ENCODE measurements around the gene KSR1. TPM values are rescaled to one million over a fixed set of nuclear protein-coding genes. Genes with fewer than 3 reads are reported as not detected.

The KSR1 gene
- polyA plus RNA-seq, 3 donors = 23.5 to 203 (median 28.7) TPM

DNA sequence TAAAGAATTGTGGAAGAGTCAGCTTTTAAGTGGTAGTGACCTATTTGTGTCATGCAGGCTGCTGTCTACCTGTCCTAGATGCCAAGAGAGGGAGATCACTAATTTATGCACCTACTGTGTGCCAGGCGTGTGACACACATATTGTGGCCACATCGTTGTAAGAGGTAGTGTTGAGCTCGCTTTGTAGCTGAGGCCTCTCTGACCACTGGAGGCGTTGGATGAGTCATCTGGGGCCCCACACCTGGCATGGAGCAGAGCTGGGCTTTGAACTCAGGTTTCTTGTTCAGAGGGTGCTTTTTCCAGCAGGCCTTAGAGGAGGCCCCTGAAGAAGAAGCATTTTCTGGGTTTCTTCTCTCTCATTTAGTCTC lies 122.5 kb downstream of the KSR1 start:
- H3K27ac ChIP-seq (ENCODE audit: low read depth, low read length) = no peak overlapping the region
- WGBS, 3 donors = 67 to 82% (median 78%) methylated on average over 4 of the region's 4 CpGs

DNA sequence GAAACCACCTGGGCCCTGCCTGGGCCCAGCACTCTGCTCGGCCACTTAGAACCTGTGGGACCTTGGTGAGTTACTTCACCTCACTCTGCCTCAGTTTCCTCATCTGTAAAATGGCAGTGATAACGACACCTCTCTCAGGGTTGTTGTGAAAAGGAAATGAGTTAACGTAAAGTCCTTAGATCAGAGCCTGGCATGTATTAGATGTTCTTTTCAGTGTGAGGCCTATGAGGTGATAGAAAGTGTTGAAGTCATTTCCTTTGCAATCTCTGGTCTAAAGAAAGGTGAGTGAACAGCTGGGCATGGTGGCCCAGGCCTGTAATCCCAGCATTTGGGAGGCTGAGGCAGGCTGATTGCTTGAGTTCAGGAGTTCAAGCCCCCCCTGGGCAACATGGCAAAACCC lies 123.1 kb downstream of the KSR1 start:
- no peak overlapping the region for H3K27ac ChIP-seq (ENCODE audit: low read depth, low read length)
- 83 to 94% (median 93%) methylated on average over 3 of the region's 3 CpGs for WGBS, 3 donors

DNA sequence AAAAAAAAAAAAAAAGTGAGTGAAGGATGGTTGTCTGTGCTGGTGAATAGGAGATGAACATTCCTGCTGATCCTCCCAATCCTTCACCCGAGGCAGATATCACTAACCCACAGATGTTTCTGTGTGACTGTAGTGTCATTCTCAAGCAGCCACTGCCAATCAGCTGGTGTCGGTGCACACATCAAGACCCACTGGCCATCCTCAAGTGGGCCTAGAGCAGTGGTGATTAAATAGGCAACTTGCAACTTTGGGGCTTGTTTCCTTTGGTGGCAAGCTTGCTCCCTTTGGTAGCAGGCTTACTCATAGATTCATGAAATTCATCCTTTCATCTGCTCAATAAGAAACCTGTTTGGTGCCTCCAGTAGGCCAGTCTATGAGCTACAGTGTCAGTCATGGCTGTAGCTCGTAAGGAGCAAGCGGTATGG lies 123.7 kb downstream of the KSR1 start:
- H3K27ac ChIP-seq (ENCODE audit: low read depth, low read length) = no peak overlapping the region
- WGBS, 3 donors = 82 to 97% (median 91%) methylated on average over 4 of the region's 4 CpGs

DNA sequence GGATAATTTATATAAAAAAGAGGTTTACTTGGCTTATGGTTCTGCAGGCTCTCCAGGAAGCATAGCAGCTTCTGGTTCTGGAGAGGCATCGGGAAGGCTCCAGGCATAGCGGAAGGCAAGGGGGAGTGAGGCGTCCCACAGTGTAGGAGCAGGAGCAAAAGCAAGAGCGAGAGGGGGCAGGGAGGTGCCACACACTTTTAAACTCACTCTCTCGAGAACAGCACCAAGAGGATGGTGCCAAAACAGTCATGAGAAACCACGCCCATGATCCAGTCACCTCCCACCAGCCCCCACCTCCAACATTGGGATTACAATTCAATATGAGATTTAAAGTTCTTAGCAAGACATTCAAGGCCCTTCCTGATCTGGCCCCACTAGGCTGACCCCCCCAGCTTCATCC lies 124.8 kb downstream of the KSR1 start:
- H3K27ac ChIP-seq (ENCODE audit: low read depth, low read length) = no peak overlapping the region
- 80 to 90% (median 87%) methylated on average over 6 of the region's 6 CpGs for WGBS, 3 donors

DNA sequence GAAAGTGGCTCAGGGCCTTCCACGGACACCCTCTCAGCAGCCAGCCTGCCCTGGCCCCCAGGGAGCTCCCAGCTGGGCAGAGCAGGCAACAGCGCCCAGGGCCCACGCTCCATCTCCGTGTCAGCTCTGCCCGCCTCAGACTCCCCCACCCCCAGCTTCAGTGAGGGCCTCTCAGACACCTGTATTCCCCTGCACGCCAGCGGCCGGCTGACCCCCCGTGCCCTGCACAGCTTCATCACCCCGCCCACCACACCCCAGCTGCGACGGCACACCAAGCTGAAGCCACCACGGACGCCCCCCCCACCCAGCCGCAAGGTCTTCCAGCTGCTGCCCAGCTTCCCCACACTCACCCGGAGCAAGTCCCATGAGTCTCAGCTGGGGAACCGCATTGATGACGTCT lies 126.4 kb downstream of the KSR1 start:
- WGBS, 3 donors = 80 to 91% (median 91%) methylated on average over 17 to 18 of the region's 18 CpGs
- H3K27ac ChIP-seq (ENCODE audit: low read depth, low read length) = no peak overlapping the region

DNA sequence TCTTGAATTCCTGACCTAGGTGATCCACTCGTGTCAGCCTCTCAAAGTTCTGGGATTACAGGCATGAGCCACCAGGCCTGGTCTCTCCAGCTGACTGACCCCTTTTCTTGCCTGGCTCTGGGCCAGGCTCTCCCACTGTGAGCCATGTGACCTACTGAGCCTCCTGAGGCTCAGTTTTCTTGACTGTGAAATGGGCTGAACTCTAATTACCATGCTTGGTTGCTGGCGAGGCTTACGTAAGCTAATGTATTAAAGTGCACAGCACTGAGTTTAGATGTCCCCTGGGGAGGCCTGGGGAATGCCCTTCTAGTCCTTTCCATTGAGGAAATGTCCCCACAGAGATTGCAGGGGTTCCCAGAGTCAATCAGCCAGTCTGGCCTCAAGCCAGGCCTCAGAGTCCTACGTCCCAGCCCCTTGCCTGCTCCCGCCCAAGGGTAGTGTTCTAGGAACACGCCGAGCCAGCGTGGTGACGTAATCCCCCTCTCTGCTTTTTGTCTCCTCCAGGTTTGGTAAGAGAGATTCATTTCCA lies 129.0 kb downstream of the KSR1 start:
- H3K27ac ChIP-seq (ENCODE audit: low read depth, low read length) = no peak overlapping the region

DNA sequence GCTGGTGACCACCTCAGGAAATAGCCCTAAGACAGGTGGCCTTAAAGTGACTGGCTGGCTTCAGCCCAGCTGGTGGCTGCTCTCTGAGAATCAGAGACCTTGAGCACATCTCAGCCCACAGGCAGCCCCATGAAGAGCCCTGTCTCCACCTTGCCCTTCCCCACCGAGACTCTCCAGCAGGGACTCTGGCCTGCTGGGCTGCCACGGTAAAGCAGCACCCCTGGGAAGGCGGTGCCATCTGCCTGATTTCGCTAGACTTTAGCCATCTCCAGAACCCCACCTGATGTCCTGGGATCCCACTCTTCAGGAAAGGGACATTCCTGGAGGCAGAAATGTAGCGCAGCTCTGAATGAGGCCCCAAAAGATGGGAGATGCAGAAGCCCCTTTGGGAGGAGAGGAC lies 129.5 kb downstream of the KSR1 start:
- no peak overlapping the region for H3K27ac ChIP-seq (ENCODE audit: low read depth, low read length)
- 91 to 92% (median 91%) methylated on average over 5 of the region's 5 CpGs for WGBS, 3 donors

More for the DNA sequence above, 129.0 kb downstream of the KSR1 start:
- WGBS, 3 donors = 62 to 86% (median 62%) methylated on average over 9 of the region's 9 CpGs

DNA sequence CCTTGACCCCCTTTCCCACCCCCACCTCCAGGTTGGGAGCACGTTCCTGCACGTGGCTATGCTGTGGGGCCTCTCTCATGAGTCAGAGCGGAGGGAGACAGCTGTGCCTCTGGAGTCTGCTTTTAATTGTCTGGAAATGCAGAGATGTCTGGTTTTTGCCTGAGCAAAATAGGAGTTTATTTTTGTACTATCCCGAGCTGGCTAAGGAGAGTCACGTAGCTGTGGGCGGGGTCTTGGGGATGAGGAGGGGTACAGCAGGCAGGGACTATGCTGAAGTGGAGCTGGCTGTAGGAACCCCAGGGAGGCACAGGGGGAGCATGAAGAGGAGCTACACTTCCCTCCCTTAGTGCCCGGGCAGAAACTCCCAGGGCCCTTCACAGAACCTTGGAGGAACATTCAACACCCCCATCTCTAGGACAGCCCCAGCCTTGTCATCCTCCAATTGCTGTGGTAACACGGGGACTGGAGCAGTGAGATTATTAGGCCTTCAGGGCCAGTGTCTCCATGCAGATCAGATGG lies 130.0 kb downstream of the KSR1 start:
- WGBS, 3 donors = 83 to 84% (median 83%) methylated on average over 8 of the region's 8 CpGs
- H3K27ac ChIP-seq (ENCODE audit: low read depth, low read length) = no peak overlapping the region

DNA sequence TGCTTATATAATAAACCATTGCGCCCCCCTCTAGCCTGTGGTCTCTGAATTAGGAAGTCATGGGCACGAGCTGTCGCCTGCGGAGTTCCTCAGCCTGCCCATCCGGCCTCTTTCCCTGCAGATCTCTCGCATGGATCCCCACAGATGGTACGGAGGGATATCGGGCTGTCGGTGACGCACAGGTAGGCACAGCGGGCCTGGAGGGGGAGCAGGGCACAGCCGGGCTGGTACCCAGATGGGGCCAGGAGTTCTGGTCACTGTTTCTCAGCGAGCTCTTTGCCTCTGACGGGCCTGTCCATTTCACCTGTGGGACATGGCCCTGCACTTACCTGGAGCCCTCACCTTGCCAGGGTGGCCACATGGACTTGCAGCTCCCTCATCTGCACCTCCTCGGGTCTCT lies 132.1 kb downstream of the KSR1 start:
- H3K27ac ChIP-seq (ENCODE audit: low read depth, low read length) = no peak overlapping the region
- 89 to 95% (median 94%) methylated on average over 15 of the region's 15 CpGs for WGBS, 3 donors

DNA sequence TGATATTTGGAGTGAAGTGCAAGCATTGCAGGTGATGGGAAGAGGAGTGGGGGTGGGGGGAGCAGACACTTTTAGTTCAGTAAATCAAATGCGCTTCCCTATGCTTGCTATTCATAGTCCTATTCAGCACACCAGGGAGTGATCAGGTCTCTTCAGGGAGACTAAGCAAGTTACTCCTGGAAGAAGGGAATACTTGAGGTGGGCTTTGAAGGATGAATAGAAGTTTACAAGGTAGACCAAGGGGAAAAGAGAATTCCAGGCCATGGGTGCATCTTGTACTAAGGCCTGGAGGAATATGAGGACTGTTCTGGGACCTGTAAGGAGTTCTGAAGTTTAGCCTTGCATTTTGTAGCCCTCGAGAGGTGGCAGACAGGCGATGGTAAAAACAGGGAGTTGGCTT lies 134.6 kb downstream of the KSR1 start:
- 96 to 100% (median 99%) methylated on average over 3 of the region's 3 CpGs for WGBS, 3 donors
- no peak overlapping the region for H3K27ac ChIP-seq (ENCODE audit: low read depth, low read length)

DNA sequence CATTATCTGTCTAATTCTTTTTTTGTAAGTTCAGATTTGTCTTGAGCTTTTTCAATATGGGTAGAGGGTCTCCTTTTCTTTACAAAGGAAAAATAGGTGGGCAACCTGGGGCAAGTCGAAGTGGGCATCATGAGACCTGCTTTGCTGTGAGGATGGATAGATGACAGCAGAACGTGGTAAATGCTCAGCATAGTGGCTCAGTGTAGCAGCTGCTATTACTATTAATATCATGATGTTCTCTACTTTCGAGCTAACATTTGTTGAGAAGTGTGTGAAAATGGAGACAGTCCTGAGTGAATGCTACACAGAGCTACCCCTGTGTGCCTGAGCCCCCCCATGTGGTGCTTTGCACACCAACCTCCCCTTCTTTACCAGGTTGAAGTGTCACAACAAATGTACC lies 135.7 kb downstream of the KSR1 start:
- no peak overlapping the region for H3K27ac ChIP-seq (ENCODE audit: low read depth, low read length)
- WGBS, 3 donors = 78 to 90% (median 90%) methylated on average over 3 of the region's 3 CpGs

DNA sequence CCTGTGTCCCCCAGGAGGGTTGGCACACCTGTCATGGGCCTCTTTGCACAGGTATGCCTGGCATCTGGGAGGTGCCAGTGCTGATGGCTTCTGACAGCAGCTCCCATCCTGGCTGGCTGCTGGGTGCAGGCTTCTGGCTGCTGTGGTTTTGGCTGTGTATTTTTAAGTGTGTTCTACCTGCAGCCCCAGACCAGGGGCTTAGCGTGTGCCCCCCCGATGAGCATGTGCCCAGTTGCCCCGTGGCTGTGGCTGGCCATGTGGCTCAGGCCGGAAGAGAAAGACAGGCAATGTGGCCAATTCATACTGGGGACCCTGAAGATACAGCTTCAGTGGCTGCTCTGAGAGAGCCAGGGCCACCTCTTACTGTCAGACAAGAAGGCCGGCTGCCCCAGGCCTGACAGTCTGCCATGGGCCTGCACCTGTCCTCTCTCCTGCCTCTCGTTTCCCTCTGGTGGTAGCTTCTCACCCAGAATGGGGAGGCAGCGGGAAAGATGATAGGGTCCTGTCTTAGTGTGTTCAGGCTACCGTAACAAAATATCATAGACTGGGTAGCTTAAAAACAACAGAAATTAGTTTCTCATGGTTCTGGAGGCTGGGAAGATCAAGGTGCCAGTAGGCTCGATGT lies 137.1 kb downstream of the KSR1 start:
- WGBS, 3 donors = 81 to 95% (median 91%) methylated on average over 9 of the region's 9 CpGs
- no peak overlapping the region for H3K27ac ChIP-seq (ENCODE audit: low read depth, low read length)

DNA sequence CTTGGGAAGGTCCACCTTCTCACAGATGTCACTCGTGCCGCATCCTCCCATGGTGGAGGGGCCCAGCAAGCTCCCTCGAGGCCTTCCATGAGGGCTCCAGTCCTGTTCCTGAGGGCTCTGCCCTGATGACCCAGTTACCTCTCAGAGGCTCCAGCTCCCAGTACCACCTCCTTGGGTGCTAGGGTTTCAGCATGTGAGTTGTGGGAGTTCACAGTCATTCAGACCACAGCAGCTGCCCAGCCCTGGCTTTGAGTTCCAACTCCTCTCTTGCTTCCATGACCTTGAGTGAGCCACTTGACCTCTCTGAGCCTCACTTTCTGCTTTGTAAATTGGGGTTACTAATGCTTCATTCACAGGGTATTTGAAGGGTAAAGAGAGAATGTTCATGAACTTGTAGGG lies 137.6 kb downstream of the KSR1 start:
- WGBS, 3 donors = 73 to 90% (median 89%) methylated on average over 3 of the region's 3 CpGs
- no peak overlapping the region for H3K27ac ChIP-seq (ENCODE audit: low read depth, low read length)

DNA sequence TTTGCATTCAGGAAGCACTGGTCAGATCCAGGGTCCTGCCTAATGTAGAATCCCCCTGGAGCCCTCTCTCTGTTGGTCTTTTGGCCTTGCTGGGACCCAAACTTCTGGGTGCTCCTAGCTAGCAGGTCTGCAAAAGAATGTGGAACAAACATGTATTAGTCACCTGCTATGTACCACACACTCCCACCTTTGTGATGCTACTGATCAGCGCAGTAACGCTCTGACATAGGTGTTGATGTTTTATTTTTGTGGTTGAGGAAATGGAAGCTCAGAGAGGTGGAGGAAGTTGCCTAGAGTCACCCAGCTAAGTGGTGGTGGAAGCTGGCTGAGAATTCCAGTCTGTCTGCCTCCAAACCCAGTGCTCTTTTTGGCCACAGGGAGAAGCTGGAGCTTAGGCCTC lies 139.0 kb downstream of the KSR1 start:
- WGBS, 3 donors = 84 to 93% (median 89%) methylated on average over 2 of the region's 2 CpGs
- no peak overlapping the region for H3K27ac ChIP-seq (ENCODE audit: low read depth, low read length)

DNA sequence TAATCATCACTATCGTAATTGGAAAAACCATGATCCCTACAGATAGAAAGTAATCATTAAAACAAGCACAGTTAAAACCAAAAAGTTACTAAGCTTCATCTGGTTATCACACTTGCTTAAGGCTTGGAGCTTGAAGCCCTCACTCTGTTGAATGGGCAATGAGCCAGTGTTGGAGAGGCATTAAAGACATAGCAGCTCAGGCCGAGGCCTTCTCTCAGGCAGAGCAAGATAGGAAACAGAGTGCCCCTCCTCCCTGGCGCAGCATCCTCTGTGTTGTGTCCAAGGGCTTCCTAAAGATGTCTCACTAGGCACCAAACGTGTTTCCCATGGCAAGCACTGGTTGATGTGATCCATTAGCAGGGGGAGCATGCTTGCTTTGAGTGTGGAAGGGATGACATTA lies 139.8 kb downstream of the KSR1 start:
- H3K27ac ChIP-seq (ENCODE audit: low read depth, low read length) = no peak overlapping the region
- 62 to 73% (median 70%) methylated on average over 4 of the region's 4 CpGs for WGBS, 3 donors

DNA sequence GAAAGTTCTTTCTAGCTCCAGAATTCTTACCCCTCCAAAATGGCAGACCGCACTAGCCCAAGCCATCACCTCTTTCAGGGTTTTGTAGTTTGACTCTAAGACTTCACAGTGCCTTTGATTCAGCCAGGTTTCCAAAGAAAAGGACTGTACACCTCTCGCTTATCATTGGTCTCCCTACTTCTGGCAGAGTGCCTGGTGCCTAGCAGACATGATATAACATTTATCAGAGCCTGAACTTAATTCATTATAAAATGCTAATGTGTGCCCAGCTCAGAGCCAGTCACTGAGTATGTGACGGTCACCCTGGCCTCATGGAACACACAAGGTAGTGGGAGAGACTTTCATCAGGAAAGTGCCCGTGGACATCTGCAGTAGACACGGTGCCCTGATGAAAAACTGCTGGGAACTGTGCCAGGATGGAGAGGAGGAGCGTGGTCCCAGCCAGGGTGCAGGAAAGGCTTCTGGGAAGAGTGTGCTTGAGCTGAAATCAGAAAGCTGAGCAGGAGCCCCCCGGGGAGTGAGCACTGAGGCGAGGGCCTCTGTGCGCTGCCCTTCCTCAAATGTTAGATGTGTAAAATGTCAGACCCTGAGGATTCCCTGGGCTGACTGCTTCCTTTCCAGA lies 140.4 kb downstream of the KSR1 start:
- no peak overlapping the region for H3K27ac ChIP-seq (ENCODE audit: low read depth, low read length)
- 55 to 69% (median 63%) methylated on average over 9 of the region's 9 CpGs for WGBS, 3 donors

DNA sequence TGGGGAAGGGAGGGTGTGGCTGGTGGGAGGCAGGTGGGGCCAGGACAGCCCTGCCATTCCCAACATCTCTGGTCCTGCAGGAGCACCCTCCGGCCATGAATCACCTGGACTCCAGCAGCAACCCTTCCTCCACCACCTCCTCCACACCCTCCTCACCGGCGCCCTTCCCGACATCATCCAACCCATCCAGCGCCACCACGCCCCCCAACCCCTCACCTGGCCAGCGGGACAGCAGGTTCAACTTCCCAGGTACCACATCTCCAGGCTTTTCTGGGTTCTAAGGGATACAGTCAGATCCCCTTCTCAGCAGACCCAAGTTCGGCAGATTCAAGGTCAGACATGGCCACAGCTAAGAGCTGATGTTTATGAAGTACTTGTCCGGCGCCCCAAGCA lies 140.9 kb downstream of the KSR1 start:
- no peak overlapping the region for H3K27ac ChIP-seq (ENCODE audit: low read depth, low read length)
- WGBS, 3 donors = 78 to 91% (median 83%) methylated on average over 10 of the region's 10 CpGs

DNA sequence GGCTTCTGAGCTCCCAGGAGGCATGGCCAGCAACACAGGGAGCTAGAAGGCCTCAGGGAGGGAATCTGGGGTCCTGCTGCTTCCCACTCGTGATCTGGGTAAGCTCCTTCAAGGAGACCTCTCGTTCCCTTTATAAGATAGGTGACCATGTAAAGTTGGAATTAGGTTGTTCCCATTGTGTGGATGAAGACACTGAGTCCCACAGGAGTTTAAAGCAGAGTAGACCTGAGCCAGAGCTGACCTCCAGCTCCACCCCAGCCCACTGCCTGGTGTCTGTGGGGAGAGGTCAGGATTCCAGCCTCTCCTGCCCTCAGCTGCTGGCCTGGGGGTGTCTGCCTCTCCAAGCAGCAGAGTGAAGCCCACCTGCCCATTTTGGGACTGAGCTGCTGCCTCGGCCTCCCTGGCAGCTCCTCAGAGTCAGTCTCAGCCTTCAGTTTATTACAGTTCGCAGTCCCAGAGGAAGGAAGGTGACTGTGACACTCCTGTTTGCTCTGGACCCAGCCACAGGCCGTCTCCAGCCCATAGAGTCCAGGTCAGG lies 141.6 kb downstream of the KSR1 start:
- WGBS, 3 donors = 81 to 89% (median 83%) methylated on average over 5 of the region's 5 CpGs
- no peak overlapping the region for H3K27ac ChIP-seq (ENCODE audit: low read depth, low read length)

DNA sequence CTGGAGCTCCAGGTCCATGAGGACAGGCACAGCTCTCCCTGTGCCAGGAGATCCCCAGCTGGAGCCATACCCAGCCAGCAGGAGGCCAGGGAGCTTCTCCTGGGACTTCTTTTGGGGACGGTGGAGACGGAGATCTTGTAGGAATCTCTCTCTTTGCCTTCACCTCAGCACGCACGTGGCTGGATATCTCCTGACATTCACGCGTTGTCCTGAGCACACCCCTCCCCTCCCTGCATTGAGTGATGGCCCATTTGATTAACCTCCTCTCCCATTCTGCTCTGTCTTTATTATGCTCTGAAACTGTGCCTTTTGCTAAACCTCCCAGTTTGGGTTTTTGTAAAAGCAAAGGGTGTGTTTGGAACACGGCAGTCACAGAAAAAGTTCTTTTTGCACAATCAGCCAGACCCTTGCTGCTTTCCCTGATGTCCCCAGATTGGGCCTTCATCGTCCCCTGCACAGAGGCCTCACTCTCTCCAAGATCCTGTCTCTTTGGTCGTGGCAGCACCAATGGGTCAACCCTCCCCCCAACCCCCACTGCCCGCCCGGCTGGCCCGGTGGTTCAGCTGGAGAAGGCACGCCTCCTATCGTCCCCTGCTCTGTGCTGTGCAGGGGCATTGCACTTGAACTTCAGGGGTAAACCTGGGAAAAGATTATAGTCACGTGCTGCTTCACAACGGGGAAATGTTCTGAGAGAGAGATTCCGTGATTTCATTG lies 142.2 kb downstream of the KSR1 start:
- 74 to 82% (median 77%) methylated on average over 17 of the region's 17 CpGs for WGBS, 3 donors
- no peak overlapping the region for H3K27ac ChIP-seq (ENCODE audit: low read depth, low read length)

All from adipose tissue (tissue), 3 donors.